GM12801 (cell line): ENCODE measurements around the gene BCL11B.

Experiments
- TF ChIP-seq, protein P1 (sequence below): IDR thresholded peaks from one replicate; pipeline ENCODE4 v1.5.1; 2011; ENCODE audit warnings: control low read depth; ENCODE audit not compliant: insufficient read length; ENCODE audit errors: extremely low read depth

BCL11B gene

DNA sequence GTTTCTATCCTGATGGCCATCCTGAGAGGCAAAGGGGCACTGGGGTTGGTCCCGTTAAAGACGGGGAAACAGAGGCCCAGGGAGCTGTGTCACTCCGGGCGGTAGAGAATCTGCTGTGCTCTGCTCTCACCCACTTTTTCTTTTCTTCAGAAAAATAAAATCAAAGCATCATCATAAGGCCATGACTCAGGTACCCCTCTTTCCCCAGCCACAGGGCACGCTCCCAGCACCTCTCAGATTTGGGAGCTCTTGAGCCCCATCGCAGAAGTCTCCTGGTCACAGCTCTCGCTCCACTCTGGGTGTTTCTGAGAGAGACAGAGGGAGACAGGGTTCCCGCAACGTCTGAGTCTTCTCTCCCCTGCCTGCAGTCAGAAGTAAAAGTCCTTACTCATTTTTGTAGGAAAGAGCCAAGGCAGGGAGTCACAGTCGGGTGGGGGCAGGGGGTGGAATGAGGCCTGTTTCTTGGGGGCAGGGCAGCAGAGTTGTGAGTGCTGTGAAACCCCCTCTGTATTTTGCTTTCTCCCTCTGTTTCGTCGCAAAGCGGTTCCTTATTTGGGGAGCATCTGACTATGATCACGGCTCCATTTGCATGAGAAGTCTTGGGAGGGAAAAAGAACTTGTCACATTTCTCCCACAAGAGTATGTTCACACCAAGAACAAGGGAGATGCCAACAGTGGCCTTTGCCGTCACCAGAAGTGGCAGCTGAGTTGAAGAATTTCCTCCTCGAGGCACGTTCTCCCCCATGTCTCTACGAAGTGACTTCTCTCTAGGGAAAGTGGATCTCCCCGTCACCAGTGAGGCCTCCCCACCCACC lies 139.0 kb downstream of the BCL11B start:
- TF ChIP-seq, protein P1, sequence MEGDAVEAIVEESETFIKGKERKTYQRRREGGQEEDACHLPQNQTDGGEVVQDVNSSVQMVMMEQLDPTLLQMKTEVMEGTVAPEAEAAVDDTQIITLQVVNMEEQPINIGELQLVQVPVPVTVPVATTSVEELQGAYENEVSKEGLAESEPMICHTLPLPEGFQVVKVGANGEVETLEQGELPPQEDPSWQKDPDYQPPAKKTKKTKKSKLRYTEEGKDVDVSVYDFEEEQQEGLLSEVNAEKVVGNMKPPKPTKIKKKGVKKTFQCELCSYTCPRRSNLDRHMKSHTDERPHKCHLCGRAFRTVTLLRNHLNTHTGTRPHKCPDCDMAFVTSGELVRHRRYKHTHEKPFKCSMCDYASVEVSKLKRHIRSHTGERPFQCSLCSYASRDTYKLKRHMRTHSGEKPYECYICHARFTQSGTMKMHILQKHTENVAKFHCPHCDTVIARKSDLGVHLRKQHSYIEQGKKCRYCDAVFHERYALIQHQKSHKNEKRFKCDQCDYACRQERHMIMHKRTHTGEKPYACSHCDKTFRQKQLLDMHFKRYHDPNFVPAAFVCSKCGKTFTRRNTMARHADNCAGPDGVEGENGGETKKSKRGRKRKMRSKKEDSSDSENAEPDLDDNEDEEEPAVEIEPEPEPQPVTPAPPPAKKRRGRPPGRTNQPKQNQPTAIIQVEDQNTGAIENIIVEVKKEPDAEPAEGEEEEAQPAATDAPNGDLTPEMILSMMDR: no peak

DNA sequence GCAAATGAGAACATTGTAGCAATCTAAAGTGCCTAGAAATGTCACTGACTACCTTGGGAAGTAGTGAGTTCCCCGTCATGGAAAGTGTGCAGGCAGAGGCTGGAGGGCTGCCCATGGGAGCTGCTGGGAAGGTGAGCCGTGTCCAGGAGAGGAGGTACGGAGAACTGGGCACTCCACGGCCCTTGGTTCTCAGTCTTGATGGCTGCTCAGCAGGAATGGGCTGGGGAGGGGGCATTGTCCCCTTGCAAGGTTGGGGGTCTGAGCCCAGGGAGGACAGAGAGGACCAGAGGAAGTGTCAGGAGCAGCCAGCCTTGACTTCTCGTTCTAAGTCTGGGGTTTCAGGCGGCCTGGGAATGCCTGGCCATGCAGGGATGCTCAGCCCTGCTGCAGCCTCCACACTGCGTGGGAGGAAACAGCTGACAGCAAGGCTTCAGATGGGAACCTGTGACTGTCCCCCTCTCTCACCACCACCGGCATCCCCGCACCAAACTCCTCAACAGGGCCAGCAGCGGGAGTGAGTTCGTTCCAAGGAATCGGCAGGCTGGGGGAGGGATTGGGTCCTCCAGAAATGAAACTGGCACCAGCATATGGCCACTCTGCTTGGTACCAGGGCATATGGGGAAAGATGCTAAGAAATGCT lies 140.2 kb downstream of the BCL11B start:
- TF ChIP-seq, protein P1: no peak

DNA sequence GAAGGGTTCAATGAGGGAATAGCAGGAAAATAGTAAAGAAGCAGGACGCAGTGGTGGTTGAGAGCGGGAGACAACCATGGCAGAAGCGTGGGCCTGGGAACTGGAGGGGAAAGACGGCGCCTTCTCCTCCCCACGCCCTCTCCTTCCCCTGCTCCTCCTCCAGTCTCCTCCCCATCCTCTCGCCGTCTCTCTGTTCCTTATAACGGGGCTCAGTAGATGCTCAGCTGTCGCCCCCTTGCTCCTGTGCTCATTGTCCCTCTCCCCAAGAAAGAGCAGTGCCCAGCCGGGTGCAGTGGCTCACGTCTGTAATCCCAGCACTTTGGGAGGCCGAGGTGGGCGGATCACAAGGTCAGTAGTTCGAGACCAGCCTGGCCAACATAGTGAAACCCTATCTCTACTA lies 142.0 kb downstream of the BCL11B start:
- TF ChIP-seq, protein P1: no peak

DNA sequence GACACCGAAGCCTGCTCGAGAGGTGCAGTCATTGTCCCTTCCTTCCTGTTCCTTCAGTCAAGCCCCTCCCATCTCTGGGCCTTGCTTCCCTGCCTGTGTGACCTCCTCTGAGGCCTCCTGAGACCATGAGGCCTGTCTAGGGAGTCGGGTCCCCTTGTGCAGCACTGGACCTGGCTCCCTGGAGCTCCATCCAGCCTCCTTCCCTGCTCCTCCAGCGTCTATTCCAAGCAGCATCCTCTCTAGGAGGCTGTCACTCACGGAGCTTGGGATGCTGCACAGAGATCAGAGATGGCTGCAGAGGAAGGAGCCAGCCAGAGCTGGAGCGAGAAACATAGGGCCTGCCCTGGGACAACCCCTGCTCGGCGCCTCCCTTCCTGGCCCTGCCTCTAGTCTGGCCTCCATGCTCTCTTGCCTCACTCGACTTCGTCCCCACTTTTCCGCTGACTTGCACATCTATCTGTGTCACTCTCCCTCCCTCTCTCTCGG lies 142.7 kb downstream of the BCL11B start:
- TF ChIP-seq, protein P1: no peak

DNA sequence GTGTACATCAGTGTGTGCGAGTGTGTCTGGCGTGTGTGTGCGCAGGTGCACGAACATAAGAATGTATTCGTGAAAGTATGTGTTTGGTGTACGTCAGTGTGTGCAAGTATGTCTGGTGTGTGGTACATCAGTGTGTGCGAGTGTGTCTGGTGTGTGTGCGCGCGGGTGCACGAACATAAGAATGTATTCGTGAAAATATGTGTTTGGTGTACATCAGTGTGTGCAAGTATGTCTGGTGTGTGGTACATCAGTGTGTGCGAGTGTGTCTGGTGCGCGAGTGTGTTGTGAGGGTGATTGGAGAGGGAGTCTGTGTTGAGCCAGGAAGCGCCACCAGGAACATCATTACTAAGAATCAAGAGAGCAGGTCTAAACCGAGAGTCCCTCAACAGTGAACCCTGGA lies 143.8 kb downstream of the BCL11B start:
- TF ChIP-seq, protein P1: no peak

DNA sequence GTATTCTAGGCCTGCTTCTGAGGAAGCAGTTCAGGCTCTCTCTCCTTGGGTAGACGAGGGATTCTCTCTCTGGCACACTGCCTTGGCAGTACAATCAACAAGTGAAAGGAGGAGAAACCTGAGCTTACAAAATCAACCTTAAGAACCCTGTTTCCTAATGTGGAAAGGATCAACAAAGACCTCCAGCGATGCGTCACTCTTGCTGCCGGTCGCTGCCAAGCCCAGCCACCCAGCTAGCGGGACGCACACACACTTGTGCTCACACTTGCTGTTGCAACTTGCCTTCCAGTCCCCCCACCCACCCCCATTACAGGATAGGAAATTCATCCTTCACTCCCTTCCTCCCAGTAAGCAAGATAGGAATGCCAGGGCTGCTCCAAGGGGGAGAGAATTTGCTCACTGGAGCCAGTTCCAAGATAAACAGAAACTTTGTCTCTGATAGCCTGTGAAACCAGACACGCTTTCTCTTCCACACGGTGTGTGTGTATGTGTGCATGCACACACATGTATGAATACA lies 144.3 kb downstream of the BCL11B start:
- TF ChIP-seq, protein P1: no peak

DNA sequence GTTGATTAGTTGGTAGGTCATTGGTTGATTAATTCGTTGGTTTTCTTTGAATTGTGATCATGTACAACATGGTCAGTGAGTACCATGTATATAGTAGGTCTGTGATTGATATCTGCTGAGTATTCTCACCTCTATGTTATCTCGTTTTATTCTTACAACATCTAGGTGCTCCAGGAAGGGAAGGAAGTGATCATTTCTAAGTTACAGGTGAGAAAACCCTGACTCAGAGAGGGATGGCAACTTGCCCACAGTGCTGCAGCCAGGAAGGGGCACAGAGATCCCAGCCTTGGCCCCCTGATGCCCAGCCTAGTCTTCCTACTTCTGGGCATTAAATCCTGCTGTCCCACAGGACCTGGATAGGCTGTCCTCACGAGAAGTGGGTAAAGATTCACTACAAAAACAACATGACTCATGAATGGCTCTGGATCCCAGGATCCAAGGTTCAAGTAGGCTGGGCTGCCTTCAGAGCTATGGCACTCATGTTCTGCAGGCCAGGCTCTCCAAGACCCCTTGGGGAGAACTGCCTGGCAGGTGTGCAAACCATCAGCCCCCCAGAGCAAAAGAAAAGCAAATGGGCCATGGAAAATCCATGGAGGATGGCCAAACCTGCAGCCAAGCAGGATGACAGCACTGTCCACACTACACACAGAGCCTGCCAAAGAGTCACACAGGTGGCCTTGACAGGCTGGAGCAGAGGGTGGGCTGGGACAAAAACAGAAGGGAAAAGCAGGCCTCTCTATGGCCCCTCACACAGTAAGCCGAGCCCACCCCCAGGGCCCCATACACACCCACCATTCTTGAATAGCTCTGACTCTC lies 146.2 kb downstream of the BCL11B start:
- TF ChIP-seq, protein P1: no peak
